Endothelial cell of umbilical vein (primary cell): ENCODE measurements around the gene EIF2S1.

Experiments used
- EZH2 ChIP-seq: IDR thresholded peaks from 2 replicates; pipeline ENCODE4 v1.6.1; 2012; ENCODE audit warnings: borderline replicate concordance, low read depth, mild to moderate bottlenecking, moderate library complexity, low read length, inconsistent platforms; ENCODE audit not compliant: severe bottlenecking
- MYC ChIP-seq: IDR thresholded peaks from one replicate; pipeline ENCODE4 v1.6.1; 2011; ENCODE audit warnings: mild to moderate bottlenecking, low read depth, low read length
- POLR2A ChIP-seq: IDR thresholded peaks from 2 replicates; pipeline ENCODE4 v1.6.1; 2012; ENCODE audit warnings: low read depth, mild to moderate bottlenecking, control low read depth, low read length
- POLR2AphosphoS5 ChIP-seq: IDR thresholded peaks from 2 replicates; pipeline ENCODE4 v1.6.1; 2012; ENCODE audit warnings: low read depth, mild to moderate bottlenecking, control low read depth, low read length, moderate library complexity; ENCODE audit not compliant: insufficient read depth
- TF ChIP-seq, protein P1 (sequence below), 2 donors: IDR thresholded peaks; 1 replicate in 1 of 2; 2 replicates in 1 of 2; pipeline ENCODE4 v1.5.1; 2011; ENCODE audit warnings: low read length in 2 of 2, mild to moderate bottlenecking in 2 of 2, moderate library complexity in 2 of 2, control low read depth in 1 of 2, inconsistent platforms in 1 of 2, low read depth in 1 of 2; ENCODE audit not compliant: insufficient read depth in 1 of 2; ENCODE audit errors: extremely low read depth in 1 of 2
- TF ChIP-seq, protein P2 (sequence below): IDR thresholded peaks from 2 replicates; pipeline ENCODE4 v1.6.1; 2011; ENCODE audit not compliant: insufficient read depth, insufficient read length

DNA sequence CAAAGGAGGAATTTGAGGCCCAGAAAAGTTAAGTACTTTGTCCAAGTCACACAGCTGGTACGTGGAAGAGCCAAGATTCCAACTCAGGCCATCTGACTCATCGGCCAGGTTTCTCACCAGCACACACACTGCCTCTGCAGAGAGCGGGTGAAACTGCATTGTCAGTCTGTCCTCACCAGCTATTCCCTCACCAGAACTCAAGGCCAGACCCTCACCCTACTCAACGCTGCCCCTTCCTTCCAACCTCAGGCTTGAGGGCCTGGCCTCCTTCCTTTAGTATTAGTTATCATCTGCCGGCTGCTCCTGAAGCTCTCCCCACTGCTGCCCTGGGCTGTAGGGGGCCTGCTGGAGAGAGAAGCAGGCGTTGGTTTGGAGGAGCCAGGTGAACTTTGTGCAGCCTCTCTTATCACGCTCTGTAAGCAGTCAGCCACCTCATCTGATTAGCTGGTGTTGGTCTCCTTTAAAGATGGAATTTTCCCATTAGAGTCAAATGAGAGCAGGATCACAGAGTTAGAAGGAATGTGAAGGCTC, 68.4 kb downstream of the EIF2S1 start:
- TF ChIP-seq POLR2A: no peak
- TF ChIP-seq, protein P1, sequence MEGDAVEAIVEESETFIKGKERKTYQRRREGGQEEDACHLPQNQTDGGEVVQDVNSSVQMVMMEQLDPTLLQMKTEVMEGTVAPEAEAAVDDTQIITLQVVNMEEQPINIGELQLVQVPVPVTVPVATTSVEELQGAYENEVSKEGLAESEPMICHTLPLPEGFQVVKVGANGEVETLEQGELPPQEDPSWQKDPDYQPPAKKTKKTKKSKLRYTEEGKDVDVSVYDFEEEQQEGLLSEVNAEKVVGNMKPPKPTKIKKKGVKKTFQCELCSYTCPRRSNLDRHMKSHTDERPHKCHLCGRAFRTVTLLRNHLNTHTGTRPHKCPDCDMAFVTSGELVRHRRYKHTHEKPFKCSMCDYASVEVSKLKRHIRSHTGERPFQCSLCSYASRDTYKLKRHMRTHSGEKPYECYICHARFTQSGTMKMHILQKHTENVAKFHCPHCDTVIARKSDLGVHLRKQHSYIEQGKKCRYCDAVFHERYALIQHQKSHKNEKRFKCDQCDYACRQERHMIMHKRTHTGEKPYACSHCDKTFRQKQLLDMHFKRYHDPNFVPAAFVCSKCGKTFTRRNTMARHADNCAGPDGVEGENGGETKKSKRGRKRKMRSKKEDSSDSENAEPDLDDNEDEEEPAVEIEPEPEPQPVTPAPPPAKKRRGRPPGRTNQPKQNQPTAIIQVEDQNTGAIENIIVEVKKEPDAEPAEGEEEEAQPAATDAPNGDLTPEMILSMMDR (IDR thresholded peaks at IDR 0.05; ENCODE audit: extremely low read depth in 1 of 2, insufficient read depth in 1 of 2, low read depth in 1 of 2, low read length in 2 of 2): no peak
- TF ChIP-seq, protein P2, sequence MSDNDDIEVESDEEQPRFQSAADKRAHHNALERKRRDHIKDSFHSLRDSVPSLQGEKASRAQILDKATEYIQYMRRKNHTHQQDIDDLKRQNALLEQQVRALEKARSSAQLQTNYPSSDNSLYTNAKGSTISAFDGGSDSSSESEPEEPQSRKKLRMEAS: no peak
- no peak for TF ChIP-seq EZH2
- TF ChIP-seq POLR2AphosphoS5: no peak
- TF ChIP-seq MYC: no peak
